Activated T-helper 1 cell treated with Interleukin-2 at 50 U/mL for 16 hours (primary cell): Measurements from ENCODE around the gene ANKRD53.
A peak's percentile ranks its signal among the peaks of the same experiment; 100 is the strongest.

Experiments used
- DNase-seq: peaks from one replicate; pipeline ENCODE4 v3.0.0-alpha.2; 2020; ENCODE audit warnings: low read depth

The ANKRD53 gene

DNA sequence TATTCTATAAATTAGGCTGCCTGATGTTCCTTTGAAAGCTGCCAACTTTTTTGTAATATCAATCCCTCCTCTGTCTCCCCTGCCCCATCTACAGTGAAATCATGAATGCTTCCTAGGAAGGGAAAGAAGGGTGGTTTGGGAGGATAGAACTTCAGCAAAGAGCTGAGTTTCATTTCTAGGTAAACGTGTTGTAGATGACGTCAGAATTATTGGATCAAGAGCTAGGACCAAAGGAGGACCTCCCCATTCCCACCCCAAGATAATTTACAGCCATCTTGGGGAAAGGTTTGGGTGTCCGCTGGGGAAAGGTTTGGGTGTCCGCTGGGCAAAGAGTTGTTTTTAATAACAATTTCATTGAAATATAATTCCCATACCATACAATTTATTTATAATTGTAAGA is 11.2 kb upstream of the ANKRD53 start:
- no peak for DNase-seq

DNA sequence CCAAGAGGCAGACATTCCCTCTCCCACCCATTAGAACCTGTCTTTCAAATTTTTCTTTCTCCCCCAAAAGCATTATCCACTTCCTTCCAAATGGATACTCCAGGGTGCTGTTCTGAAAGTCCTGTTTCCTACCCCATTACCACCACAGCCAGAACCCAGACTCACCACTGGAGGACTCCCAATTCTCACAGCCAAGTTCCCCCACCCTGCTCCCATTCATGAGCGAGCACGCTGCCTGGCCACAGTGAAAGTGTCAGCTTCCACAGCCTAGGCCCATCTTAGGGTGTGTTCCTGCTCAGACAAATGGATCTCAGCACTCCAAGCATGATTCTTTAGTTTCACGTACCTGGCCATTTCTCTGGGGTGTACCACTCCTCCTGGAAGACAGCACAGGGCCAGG is 3.8 kb upstream of the ANKRD53 start:
- no peak for DNase-seq

DNA sequence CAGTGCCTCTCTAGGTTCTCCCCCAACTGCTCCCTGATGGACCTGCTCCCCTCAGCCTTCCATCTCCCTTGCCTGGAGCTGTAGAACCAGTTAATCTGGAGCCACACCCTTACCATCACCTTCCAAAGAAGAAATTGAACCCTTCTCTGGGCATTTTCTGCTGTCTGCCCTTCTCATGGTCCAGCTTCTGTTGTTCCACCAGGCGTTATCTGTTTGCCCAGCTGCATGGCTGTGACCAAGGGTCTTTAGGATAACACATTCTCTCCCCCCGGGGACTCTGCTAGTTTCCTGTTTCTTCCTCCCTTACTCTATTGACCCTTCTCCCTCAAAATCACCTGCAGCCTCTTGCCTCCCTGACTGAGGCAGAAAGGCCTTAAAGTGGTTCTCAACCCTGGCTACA is 3.2 kb upstream of the ANKRD53 start:
- no peak for DNase-seq

DNA sequence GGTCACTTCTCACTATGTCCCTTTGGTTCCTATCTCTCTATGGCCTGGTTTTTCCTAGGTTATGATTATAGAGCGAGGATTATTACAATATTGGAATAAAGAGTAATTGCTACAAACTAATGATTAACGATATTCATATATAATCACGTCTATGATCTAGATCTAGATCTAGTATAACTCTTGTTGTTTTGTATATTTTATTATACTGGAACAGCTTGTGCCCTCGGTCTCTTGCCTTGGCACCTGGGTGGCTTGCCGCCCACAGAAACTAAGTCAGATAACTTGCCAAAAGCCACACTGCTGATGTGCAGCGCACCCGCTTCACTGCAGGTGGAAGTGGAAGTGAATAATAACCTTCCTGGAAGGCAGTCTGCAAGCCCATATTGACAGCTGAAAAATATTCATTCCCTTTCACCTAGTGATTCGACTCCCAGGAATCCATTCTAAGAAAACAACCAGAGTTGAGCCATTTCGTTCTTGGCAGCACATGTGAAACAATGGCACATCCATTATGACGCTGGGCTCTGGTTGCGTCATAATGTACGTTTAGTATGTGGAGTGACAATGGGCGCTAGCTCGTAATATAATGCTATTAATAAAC is 725 bp upstream of the ANKRD53 start:
- no peak for DNase-seq

DNA sequence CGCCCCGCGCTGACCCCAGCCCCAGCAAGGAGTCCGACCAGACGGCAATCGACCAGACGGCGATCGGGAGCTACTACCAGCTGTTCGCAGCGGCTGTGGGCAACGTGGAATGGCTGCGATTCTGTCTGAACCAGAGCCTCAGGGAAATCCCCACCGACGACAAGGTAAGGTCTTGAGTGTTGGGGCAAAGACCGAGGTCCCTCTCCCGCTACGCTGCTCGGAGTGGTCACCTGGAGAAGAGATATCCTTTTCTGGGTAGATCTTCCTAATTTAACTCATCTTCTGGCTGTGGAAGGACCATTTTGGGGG is 704 bp downstream of the ANKRD53 start:
- DNase-seq: no peak

DNA sequence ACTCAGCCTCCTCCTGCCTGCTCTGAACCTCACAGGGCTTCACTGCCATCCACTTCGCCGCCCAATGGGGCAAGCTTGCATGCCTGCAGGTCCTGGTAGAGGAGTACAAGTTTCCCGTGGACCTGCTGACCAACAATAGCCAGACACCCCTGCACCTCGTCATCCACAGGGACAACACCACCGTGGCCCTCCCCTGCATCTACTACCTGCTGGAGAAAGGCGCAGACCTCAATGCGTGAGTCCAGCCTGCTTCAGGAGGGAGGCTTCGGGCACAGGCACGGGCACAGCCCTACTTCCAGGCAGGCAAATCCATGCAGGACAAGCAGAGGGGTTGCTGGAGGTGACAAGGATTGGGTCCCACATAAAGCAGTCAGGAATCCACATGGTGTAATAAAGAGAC is 1.2 kb downstream of the ANKRD53 start:
- no peak for DNase-seq

DNA sequence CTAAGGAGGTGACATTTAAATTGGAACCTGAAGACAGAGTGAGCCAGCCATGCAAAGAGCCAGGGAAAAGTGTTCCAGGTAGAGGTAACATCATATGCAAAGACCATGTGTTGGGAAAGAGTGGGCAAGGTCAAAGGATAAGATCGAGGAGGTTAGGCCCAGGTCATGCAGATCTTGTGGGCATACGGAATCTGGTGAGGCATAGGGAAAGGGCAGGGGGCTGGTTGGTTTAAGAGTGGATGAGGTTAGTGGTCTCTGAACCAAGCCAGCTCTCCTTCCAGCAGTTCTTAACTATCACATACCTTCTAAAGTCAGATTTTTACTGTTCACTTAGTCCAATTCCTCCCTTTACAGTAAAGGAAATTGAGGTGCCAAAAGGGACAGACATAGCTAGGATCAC is 3.0 kb downstream of the ANKRD53 start:
- no peak for DNase-seq

DNA sequence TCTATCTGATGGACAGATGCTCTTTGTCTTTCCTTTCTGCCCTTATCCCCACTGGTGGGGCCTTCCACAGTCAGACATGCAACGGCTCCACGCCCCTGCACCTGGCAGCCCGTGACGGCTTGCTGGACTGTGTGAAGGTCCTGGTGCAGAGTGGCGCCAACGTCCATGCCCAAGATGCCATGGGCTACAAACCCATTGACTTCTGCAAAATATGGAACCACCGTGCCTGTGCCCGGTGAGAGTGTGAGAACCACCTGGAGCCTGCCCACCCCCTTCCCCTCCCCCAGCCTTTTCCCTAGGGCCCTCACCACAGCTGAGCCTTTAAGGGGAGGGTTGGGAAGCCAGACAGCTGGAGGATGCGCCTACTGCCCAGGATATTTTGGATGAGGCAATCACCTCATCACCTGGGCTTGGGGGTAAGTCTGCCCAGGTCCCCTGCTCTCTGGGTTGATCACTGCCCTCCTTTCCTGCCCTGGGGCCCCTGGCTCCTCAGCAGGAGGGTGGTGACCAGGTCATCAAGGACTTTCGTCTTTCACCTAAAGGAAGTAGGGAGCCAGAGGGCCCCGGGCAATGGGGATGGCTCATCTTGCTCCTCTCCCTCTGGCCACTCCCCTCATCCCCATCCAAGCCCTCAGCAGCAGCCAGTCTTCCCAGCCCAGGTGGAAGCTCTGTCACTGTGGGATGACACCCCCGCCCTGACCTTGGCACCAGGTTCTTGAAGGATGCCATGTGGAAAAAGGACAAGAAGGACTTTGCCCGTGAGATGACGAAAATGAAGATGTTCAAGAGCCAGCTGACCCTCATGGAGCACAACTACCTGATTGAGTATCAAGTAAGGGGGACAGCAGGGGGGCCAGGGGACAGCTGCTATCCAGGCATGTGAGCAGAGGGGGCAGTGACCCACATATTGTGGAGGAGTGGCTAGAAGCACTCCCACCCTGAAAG is 3.7 kb downstream of the ANKRD53 start:
- no peak for DNase-seq

DNA sequence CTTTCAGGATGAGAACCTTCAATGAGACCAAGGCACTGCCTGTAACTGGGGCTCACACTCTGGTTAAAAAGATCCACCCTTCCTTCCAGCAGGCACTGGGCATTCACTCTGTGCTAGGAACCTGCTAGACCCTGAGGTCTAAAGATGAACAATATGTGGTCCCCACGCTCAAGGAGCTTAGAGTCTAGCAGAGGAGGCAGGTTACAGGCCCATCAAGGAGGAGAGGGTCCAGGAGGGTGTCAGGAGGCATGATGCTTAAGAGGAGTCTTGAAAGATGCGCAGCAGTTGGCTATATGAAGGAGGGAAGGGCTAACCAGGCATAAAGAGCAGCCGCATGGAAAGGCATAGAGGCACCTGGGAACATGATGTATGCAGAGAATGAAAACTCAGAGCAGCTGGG is 4.5 kb downstream of the ANKRD53 start:
- DNase-seq: no peak

DNA sequence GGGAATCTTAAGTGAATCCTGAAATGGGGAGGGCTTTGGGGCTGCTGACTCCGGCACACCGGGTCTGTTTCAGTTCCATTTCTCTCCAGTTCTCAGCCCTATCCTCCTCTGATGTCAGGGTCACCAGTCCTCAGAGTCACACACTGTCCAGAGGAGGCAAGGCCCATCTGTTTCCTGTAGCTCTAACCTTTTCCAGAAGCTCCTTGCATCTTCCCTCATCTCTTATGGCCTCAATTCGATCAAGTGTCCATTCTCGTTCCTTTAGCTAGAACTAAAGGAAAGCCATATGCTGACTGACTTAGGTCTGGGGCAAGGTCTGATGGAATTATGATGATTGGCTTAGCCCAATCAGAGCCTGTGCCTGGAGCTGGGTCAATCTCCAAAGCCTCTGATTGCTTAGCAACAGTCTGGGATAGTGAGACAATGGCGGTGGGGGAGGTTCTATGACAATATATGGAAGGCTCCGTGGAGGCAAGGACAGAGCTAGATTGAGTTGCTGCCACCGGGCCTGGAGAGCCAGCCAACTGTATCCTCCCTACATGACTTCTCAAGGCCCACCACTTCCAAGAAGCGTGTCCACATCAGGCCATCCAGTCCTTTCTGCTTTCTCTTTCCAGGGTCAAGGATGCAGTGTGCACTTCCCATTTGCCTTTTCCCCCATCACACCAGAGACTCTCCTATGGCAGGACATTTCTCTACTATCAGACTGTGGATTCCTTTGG is 5.2 kb downstream of the ANKRD53 start:
- DNase-seq: no peak

DNA sequence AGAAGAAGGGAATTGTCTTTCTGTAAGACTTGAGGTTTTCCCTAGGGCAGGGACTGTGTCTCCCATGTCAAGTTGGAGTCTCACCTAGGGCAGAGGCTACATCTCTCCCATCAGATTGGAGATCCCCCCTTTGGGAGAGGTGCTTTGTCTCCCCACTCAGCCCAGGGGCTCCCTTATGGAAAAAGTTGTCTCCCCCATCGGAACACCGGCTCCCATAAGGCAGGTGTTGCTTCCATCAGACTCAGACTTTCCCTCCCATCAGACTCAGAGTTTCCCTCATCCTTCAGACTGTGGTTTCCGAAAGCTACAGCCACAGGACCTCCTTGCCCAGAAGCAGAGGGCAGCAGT is 5.8 kb downstream of the ANKRD53 start:
- no peak for DNase-seq

DNA sequence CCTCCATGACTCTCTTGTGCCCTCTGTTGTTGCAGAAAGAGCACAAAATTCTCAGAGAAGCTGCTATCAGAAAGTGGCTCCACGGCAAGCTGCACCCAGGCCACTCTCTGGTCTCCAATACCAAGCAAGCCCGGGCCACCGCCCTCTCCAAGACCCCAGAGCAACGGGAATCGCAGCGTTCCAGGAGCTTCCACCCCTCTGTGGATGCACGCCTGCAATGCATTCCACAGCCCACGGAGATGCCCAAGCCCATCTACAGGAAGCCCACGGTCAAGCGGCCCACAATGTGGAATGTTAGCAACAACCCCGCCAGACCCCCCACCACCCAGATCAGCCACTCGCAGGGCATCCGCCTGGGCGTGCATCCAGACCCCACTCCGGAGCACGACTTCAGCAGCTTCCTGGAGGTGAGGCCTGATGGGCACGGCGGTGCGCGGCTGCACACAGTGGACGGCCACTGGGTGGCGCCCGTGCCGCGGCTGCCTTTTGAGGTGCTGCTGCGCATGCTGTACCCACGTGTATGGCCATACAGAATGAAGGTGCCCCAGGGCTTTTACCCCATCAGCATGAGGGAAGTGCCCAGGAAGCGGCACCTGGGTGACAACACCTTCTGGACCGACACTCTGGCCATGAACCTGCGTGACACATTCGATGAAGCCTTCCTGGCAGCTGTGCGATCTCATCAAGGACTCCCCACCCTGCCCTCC is 6.3 kb downstream of the ANKRD53 start:
- peak; percentile 70 for DNase-seq

DNA sequence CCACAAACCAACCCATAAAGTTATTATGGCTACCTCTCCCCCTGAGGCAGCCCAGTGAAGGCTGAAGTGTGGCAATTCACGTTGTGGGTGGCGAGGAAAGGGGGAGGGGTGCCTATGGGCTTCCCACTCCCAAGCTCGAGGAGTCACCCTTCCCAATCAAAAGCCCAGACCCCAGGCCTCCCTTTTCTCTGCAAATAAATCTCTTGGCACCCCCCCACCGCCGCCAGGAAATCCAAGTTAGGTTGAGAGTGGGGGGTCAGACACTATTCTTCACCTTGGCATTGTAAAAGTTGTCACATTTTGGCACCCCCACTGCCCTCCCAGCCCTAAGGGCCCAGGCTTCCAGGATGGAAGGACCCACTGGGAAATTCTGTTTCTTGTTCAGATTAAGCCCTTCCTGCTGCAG is 6.9 kb downstream of the ANKRD53 start:
- DNase-seq: no peak

DNA sequence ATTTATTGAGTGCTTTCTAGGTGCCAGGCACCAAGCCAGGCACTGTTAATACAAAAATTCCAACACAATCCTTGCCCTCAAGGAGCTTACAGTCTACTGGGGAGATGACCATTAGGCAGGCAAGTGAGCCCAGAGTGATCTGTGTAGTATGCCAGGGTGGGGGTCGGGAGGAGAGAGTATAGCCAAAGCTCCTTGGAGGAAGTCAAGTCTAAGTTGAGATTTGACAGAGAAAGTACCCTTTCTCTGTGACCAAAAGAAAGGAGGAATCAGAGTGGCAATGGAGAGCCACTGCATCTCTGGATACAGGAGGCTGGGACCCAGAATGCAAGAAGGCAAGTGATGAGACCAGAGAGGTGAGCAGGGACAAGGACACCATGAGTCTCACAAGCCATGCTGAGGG is 7.5 kb downstream of the ANKRD53 start:
- no peak for DNase-seq

DNA sequence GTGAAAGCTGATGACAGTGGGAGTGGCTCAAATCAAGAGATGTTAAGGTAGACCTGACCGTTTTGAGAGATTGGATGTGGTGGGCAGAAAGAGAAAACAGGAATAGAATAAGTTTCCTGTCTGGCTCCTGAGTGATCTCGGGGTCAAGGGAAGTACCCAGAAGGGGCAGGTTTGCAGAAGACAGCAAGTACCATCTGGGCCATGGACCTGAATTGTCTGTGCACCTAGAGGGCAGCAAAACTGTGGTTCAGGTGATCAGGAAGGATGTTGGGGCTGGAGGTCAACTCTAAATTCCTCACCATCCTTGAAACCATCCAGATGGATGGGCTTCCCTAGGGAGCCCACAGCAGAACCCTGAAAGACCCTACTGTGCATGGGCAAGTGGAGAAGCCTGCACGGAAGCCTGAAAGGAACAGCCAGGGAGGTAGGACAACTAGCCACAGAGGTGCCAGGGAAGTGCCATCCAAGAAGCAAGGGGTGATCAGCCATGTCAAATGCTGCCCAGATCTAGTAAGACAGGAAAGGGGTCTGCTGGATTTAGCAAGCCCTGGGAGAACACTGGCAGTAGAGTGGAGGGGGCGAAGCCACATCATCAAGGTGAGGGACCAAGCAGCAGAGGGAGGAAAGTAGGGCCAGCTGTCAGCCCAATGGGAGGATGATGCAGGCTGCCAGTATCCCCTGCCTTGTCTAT is 8.2 kb downstream of the ANKRD53 start:
- no peak for DNase-seq

DNA sequence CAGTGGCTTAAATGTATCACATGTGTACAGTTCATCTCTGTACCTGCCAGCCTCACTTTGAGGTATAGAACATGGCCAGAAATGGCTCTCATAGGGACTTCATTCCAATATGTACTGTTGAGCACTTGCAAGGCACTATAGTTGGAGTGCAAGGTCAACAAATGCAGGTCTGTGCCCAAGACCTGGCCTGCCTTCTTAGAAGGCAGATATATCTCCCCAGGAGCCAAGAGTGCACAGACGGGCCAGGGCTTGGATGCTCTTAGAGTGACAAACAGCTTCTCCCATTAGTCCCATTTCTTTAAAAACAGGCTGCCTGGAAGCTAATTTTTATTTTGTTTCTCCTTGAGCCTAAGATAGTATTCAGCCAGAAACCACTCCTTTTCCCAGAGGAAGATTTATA is 9.0 kb downstream of the ANKRD53 start:
- DNase-seq: no peak

DNA sequence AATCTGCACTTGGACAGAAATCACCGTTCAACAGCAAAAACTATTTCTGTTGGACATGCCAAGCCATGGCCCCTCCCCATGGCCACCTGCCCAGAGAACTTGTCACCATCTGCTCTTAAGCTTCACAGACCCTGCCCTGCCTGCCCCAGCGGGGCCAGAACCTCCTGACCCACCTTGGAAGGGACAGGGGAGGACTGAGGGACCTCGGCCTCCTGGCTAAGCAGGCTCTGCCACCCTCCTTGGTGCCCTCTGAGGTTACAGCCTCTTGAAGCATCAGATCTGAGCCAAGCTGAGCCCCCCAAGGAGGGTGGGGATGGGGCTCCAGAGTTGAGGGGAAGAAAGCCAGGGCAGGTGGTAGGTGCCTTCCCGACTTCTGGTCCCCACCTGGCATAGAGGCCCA is 9.7 kb downstream of the ANKRD53 start:
- no peak for DNase-seq

DNA sequence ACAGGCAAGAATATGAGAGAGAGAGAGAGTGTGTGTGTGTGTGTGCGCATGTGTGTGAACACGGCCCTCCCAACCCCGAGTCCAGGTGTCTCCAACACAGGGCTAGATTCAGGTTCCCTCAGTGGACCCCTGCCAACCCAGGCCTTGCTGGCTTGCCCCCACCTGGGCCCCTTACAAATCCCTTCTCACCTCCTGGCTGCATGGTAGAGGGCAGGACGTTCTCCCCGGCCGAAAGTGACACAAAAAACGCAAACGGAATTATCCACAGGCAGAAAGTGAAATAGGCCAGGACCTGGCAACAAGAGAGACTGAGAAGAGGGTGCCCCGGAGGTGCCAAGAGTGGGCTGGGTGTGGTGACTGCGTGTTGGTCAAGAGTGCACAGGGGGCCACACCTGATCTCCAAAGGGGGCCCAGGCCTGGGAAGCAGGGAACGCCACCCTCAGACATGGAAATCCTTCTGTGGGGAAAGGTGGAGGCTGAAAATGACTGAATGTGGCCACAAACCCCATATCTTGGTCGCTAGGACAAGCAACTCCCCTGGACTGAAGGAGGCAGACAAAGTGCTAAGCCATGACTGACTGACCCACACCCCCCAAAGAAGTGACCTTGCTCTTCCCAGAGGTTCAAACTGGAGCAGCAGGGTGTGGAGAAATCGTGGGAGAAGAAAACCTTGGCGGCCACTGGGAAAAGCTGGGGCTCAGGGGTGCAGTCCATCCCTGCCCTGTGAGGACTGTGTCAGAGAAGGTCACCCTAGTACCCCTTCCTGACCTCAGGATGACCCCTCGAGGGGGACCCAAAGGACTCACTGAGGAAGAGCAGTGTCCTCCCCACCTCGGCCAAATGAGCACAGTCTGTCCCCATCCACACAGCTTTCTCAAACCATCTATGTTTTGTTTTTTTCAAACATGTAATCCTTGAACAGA is 10.6 kb downstream of the ANKRD53 start:
- DNase-seq: no peak

DNA sequence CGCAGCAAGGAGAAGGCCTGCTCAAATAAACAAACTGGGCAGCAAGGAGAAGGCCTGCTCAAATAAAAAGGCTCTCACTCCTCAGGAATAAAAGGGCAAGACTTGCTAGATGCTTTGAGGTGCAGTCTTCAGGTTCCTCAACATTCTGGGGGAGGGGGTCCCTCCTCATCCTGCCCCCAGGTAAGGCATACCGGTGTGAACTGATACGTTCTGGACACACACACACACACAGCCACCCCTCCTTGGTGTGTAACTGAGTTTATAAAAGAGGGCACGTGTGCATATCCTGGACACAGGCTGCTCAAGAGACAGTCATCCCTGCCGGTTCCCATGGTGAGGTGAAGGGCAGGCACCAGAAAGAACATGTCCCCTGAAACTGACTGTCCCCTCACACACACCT is 11.8 kb downstream of the ANKRD53 start:
- DNase-seq: no peak

DNA sequence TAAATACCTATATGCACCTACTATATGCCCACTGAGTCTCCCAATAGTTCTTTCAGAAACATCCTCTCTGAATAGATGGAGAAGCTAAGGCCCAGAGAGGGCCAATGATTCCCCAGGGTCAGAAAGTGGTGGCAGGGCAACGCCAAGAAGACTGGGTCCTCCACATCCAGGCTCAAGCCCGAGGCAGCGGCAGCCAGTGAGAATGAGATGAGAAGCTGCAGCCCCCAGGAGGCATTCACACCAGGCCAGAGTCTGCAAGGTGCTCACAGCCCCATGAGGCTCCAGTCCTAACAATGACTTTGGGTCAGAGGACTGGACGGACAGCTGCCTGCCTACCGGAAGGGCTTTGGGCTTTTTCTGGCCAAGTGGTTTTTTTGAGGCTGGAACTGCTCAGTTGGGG is 12.7 kb downstream of the ANKRD53 start:
- DNase-seq: no peak

DNA sequence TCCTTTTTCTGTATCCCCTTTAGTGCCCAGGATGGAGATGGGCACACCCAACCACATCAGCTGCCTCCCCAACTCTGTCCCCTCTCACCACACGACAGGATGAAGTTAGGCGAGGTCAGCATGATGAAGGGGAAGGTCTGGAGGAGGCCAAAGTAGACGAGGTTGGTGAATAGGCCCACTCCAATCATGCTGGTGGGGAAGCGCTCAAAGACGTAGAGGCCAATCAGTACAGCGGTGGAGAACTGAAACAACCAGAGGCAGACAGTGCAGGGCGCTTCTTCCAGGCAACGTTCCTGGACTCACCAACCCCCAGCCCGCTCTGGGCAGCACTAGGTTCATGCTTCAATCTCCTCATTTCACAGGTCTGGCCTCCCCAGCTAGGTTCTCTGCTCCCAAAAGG is 13.3 kb downstream of the ANKRD53 start:
- no peak for DNase-seq
